H1 (cell line): ENCODE data around the gene DPP10. TPM values are rescaled to one million over a fixed set of nuclear protein-coding genes. Genes with fewer than 3 reads are reported as not detected.
"Not testable (repeated sequence)": the region's sequence is repeated elsewhere in the genome, so short reads cannot be mapped to it uniquely, and the experiment has no call there.

Source experiments
- CTCF ChIA-PET: fragments of 300-600 bp; sonication (Branson Sonifier 250); formaldehyde crosslinking; loops from one replicate; lab custom pipeline; 2021; ENCODE audit not compliant: partially characterized antibody; lab: Charles Lee
- POLR2A ChIA-PET: fragments of 300-600 bp; sonication (Branson Sonifier 250); formaldehyde crosslinking; loops from one replicate; lab custom pipeline; 2021; ENCODE audit warnings: inconsistent platforms; ENCODE audit not compliant: partially characterized antibody; lab: Charles Lee
- DNase-seq, 2 experiments: peaks; one replicate each; pipeline versions ENCODE4 v3.0.0 to v3.0.0-alpha.2; 2010 to 2022; ENCODE audit warnings: low spot score in 2 of 2, low read depth in 1 of 2, mixed read lengths in 1 of 2
- FAIRE-seq: peaks from 2 replicates; lab custom pipeline; 2011; peaks lifted over from hg19 to GRCh38; lab: Jason Lieb, UNC
- H2AFZ ChIP-seq: 2 replicates; pipeline ENCODE4 v1.8.1; 2012; ENCODE audit warnings: low read length, inconsistent platforms
- H2AK5ac ChIP-seq: 2 replicates; pipeline ENCODE4 v1.6.1; 2013; ENCODE audit warnings: low read depth, low read length
- H2BK120ac ChIP-seq: replicated peaks from 2 replicates; pipeline ENCODE3; 2013; ENCODE audit warnings: low read depth, low read length, inconsistent platforms
- H2BK12ac ChIP-seq: 2 replicates; pipeline ENCODE4 v1.6.1; 2013; ENCODE audit warnings: low read depth, low read length
- H2BK15ac ChIP-seq: 2 replicates; pipeline ENCODE4 v1.6.1; 2013; ENCODE audit warnings: low read length
- H2BK20ac ChIP-seq: 2 replicates; pipeline ENCODE4 v1.6.1; 2013; ENCODE audit warnings: low read length
- H2BK5ac ChIP-seq: 2 replicates; pipeline ENCODE4 v1.6.1; 2013; ENCODE audit warnings: low read depth, low read length
- H3K14ac ChIP-seq: 2 replicates; pipeline ENCODE4 v1.6.1; 2013; ENCODE audit warnings: inconsistent platforms; ENCODE audit not compliant: insufficient read length
- H3K18ac ChIP-seq: 2 replicates; pipeline ENCODE4 v1.6.1; 2013; ENCODE audit warnings: low read length; ENCODE audit errors: extremely low read depth
- H3K23ac ChIP-seq: 2 replicates; pipeline ENCODE4 v1.6.1; 2013; ENCODE audit warnings: inconsistent platforms; ENCODE audit not compliant: insufficient read length
- H3K23me2 ChIP-seq: 2 replicates; pipeline ENCODE4 v1.6.1; 2013; ENCODE audit warnings: low read depth, low read length
- H3K27ac ChIP-seq: 2 replicates; pipeline ENCODE4 v1.6.1; 2011; ENCODE audit warnings: low read depth, low read length, inconsistent platforms
- H3K27me3 ChIP-seq, 4 experiments: replicated peaks in 1 of 4; 1 replicate in 1 of 4; 2 replicates in 3 of 4; pipeline versions ENCODE4 v1.6.1 to v1.8.1; 2011 to 2013; ENCODE audit warnings: low read length in 3 of 4, mild to moderate bottlenecking in 3 of 4, inconsistent platforms in 2 of 4, mixed read lengths in 2 of 4, moderate library complexity in 1 of 4; ENCODE audit not compliant: control insufficient read depth in 3 of 4, insufficient read depth in 3 of 4; ENCODE audit errors: extremely low read depth in 1 of 4
- H3K36me3 ChIP-seq, 4 experiments: 2 replicates each; pipeline versions ENCODE4 v1.6.1 to v1.8.1; 2011 to 2013; ENCODE audit warnings: mild to moderate bottlenecking in 4 of 4, low read length in 3 of 4, moderate library complexity in 2 of 4, control low read depth in 1 of 4, inconsistent platforms in 1 of 4; ENCODE audit not compliant: insufficient read depth in 4 of 4, control insufficient read depth in 2 of 4
- H3K4ac ChIP-seq: replicated peaks from 2 replicates; pipeline ENCODE3; 2013; ENCODE audit warnings: low read length, low read depth, mixed read lengths, inconsistent platforms; ENCODE audit not compliant: insufficient read length
- H3K4me1 ChIP-seq, 4 experiments: replicated peaks in 1 of 4; 1 replicate in 1 of 4; 2 replicates in 3 of 4; pipeline versions ENCODE4 v1.6.1 to v1.8.1; 2011 to 2013; ENCODE audit warnings: low read length in 3 of 4, inconsistent platforms in 2 of 4, mixed read lengths in 1 of 4; ENCODE audit not compliant: insufficient read depth in 4 of 4, control insufficient read depth in 3 of 4
- H3K4me2 ChIP-seq, 2 experiments: 2 replicates each; pipeline versions ENCODE4 v1.6.1 to v1.8.1; 2011 to 2013; ENCODE audit warnings: low read depth in 2 of 2, low read length in 2 of 2, control low read depth in 1 of 2, inconsistent platforms in 1 of 2, mild to moderate bottlenecking in 1 of 2; ENCODE audit not compliant: insufficient read depth in 1 of 2
- H3K4me3 ChIP-seq, 4 experiments: fragments of 200-600, 300-600 bp in 1 of 4; sonication (generic), shearing (Covaris generic), sonication (Bioruptor Twin) in 1 of 4; 2 replicates each; pipeline versions ENCODE4 v1.5.1 to v1.8.1; 2011 to 2016; ENCODE audit warnings: low read length in 4 of 4, low read depth in 3 of 4, control low read depth in 2 of 4, inconsistent platforms in 2 of 4, mild to moderate bottlenecking in 2 of 4, mixed read lengths in 1 of 4, moderate library complexity in 1 of 4; ENCODE audit not compliant: insufficient read depth in 2 of 4; ENCODE audit errors: extremely low read depth in 1 of 4
- H3K56ac ChIP-seq: replicated peaks from 2 replicates; pipeline ENCODE3; 2013; ENCODE audit warnings: low read depth, mild to moderate bottlenecking, mixed read lengths, low read length, inconsistent platforms; ENCODE audit not compliant: insufficient read length
- H3K79me1 ChIP-seq: 2 replicates; pipeline ENCODE4 v1.6.1; 2013; ENCODE audit warnings: low read depth, low read length, control low read depth
- H3K79me2 ChIP-seq, 2 experiments: 2 replicates each; pipeline versions ENCODE4 v1.6.1 to v1.8.1; 2012 to 2013; ENCODE audit warnings: low read length in 2 of 2, mild to moderate bottlenecking in 2 of 2, inconsistent platforms in 1 of 2; ENCODE audit not compliant: insufficient read depth in 2 of 2, control insufficient read depth in 1 of 2
- H3K9ac ChIP-seq, 4 experiments: replicated peaks in 1 of 4; 1 replicate in 1 of 4; 2 replicates in 3 of 4; pipeline versions ENCODE4 v1.6.1 to v1.8.1; 2011 to 2013; ENCODE audit warnings: low read depth in 3 of 4, low read length in 3 of 4, control low read depth in 2 of 4, mild to moderate bottlenecking in 2 of 4, moderate library complexity in 2 of 4, inconsistent platforms in 1 of 4; ENCODE audit errors: extremely low read depth in 1 of 4
- H3K9me3 ChIP-seq, 2 experiments: 2 replicates each; pipeline versions ENCODE4 v1.6.1 to v1.8.1; 2012 to 2013; ENCODE audit warnings: mild to moderate bottlenecking in 2 of 2, moderate library complexity in 2 of 2, control low read depth in 1 of 2, inconsistent platforms in 1 of 2, low read depth in 1 of 2, low read length in 1 of 2, mixed read lengths in 1 of 2; ENCODE audit not compliant: insufficient read depth in 2 of 2
- H4K20me1 ChIP-seq, 2 experiments: replicated peaks in 1 of 2; 2 replicates each; pipeline versions ENCODE3 to v1.8.1; 2011 to 2013; ENCODE audit warnings: inconsistent platforms in 2 of 2, low read length in 2 of 2, mild to moderate bottlenecking in 1 of 2; ENCODE audit not compliant: insufficient read depth in 2 of 2, control insufficient read depth in 1 of 2
- H4K5ac ChIP-seq: 2 replicates; pipeline ENCODE4 v1.6.1; 2013; ENCODE audit warnings: low read length, low read depth, mixed read lengths, inconsistent platforms; ENCODE audit not compliant: insufficient read length
- H4K8ac ChIP-seq: 2 replicates; pipeline ENCODE4 v1.8.0; 2013; ENCODE audit warnings: mild to moderate bottlenecking, moderate library complexity, low read length, inconsistent platforms; ENCODE audit not compliant: insufficient read depth; ENCODE audit errors: extremely low read depth
- H4K91ac ChIP-seq: replicated peaks from 2 replicates; pipeline ENCODE3; 2013; ENCODE audit warnings: low read length, mixed read lengths, inconsistent platforms; ENCODE audit not compliant: insufficient read length
- WGBS, 2 experiments: shearing (Covaris generic) in 1 of 2; methylation state at CpG; one replicate each; pipeline versions ENCODE4 v1.1.6 to v1.1.7; 2013 to 2015; ENCODE audit warnings: low lambda C conversion rate in 2 of 2, mixed read lengths in 2 of 2, inconsistent platforms in 1 of 2, low coverage in 1 of 2, missing lambda C conversion rate in 1 of 2; ENCODE audit not compliant: insufficient replicate concordance in 2 of 2, insufficient coverage in 1 of 2, insufficient read length in 1 of 2; ENCODE audit errors: extremely low coverage in 1 of 2, missing lambda C conversion rate in 1 of 2; 5-methylcytosine and 5-hydroxymethylcytosine counted together
- polyA plus RNA-seq, 7 experiments: library from polyadenylated mRNA; depleted of rRNA in 3 of 7; stranded (reverse) in 5 of 7; unstranded in 2 of 7; fragments of >200 nt in 5 of 7; fragments of 200-250 nt in 2 of 7; gene quantifications; 1 replicate in 5 of 7; 2 replicates in 1 of 7; 4 replicates in 1 of 7; pipeline versions ENCODE4 v1.2.1 to v1.2.3, GENCODE V29; 2011 to 2013; ENCODE audit warnings: missing spikeins in 2 of 7, mixed read lengths in 2 of 7
- total RNA-seq: library from RNA; stranded (reverse); fragmentation: NEBNext Ultra II Directional; extraction: Animal tissue kit (Norgen Biotek cat#: 25700); gene quantifications from 2 replicates; pipeline ENCODE4 v1.2.1, GENCODE V29; 2021

DPP10 gene
- total and polyA plus RNA-seq, 2 of the 8 experiments (the other 6 are each of a cell fraction or from before 2014, with no cell fraction given) = 3.3 to 7.2 TPM

DNA sequence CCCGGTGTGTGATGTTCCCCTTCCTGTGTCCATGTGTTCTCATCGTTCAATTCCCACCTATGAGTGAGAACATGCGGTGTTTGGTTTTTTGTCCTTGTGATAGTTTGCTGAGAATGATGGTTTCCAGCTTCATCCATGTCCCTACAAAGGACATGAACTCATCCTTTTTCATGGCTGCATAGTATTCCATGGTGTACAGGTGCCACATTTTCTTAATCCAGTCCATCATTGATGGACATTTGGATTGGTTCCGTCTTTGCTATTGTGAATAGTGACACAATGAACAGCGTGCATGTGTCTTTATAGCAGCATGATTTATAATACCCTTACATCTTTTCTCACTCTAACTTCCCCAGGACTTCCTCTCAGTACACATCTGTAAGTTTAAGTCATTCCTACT is 35.1 kb upstream of the DPP10 start:
- H2AK5ac ChIP-seq, H3K4me1 ChIP-seq, H3K23ac ChIP-seq, H2BK120ac ChIP-seq, H2BK12ac ChIP-seq, H3K79me2 ChIP-seq, H3K27ac ChIP-seq, H3K27me3 ChIP-seq, FAIRE-seq, H3K79me1 ChIP-seq, H3K4ac ChIP-seq, H3K23me2 ChIP-seq, H4K91ac ChIP-seq, H2BK15ac ChIP-seq, H4K8ac ChIP-seq, H3K4me2 ChIP-seq, CTCF ChIA-PET, H3K4me3 ChIP-seq, H3K9ac ChIP-seq, H2BK20ac ChIP-seq, H3K36me3 ChIP-seq, H3K14ac ChIP-seq, H3K56ac ChIP-seq, H3K9me3 ChIP-seq, H2BK5ac ChIP-seq, DNase-seq, H4K20me1 ChIP-seq, H3K18ac ChIP-seq, H4K5ac ChIP-seq, H2AFZ ChIP-seq, POLR2A ChIA-PET: not testable (repeated sequence)
- WGBS, 2 experiments = 94% methylated on average over 2 of the region's 5 CpGs; no CpG with 5 or more reads in 1 of the 2 experiments
